DND-41 (cell line): ENCODE measurements around the gene DDX28.

Experiments
- EZH2 ChIP-seq: IDR thresholded peaks from 3 replicates; pipeline ENCODE4 v1.6.1; 2012; ENCODE audit warnings: borderline replicate concordance, low read depth, mild to moderate bottlenecking, moderate library complexity, low read length, inconsistent platforms; ENCODE audit not compliant: severe bottlenecking
- TF ChIP-seq, protein P1 (sequence below): IDR thresholded peaks from 2 replicates; pipeline ENCODE4 v1.5.1; 2012; ENCODE audit warnings: borderline replicate concordance, low read length, moderate library complexity, mild to moderate bottlenecking; ENCODE audit not compliant: poor library complexity, severe bottlenecking; ENCODE audit errors: extremely low read depth

DNA sequence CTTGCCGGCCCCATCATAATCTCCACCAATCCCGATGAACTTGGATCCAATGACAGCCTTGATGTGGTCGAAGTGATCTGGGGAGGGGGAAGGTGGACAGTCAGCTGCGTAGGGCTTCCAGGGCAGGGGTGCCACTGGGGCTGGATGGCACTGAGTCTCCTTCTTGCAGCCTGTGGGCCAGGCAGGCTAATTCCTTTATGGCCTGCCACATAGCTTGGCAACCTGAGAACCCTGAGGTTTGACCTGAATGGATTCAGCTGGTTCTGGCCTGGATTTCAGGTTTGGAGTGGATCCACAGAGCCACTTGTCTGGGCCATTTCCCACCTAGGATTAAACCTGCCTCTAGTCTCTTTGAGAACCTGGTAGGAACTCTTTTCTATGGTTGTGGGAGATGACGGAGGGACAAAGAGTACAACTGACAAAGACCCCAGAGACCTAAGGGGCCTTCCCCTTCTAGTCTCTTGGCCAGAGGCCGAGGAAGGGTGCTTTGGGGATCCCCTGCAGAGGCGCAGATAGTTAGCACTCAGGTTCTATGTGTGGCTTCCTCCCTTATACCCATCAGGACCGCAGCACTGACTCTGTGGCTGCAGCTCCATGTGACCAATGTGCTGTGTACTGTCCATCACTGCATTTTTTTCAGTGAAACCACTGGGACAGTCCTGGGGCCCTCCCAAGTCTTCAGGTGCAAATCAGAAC, 33.6 kb downstream of the DDX28 start:
- TF ChIP-seq, protein P1, sequence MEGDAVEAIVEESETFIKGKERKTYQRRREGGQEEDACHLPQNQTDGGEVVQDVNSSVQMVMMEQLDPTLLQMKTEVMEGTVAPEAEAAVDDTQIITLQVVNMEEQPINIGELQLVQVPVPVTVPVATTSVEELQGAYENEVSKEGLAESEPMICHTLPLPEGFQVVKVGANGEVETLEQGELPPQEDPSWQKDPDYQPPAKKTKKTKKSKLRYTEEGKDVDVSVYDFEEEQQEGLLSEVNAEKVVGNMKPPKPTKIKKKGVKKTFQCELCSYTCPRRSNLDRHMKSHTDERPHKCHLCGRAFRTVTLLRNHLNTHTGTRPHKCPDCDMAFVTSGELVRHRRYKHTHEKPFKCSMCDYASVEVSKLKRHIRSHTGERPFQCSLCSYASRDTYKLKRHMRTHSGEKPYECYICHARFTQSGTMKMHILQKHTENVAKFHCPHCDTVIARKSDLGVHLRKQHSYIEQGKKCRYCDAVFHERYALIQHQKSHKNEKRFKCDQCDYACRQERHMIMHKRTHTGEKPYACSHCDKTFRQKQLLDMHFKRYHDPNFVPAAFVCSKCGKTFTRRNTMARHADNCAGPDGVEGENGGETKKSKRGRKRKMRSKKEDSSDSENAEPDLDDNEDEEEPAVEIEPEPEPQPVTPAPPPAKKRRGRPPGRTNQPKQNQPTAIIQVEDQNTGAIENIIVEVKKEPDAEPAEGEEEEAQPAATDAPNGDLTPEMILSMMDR, result no peak
- TF ChIP-seq EZH2, result no peak
